Measurements from ENCODE around the gene VWA3B.
"Not testable (repeated sequence)": the region's sequence is repeated elsewhere in the genome, so short reads cannot be mapped to it uniquely, and the experiment has no call there.

Gene VWA3B

GRCh38 chr2:98301469-98301868 lies 214.5 kb downstream of the VWA3B start:
- H3K4me3 ChIP-seq (ENCODE audit: low read length) = no peak overlapping the region
- H3K9ac ChIP-seq (ENCODE audit: low read length) = no peak overlapping the region
- H3K4me1 ChIP-seq (ENCODE audit: control insufficient read depth, insufficient read depth, low read length) = peaks cover under 1% of the 10 kb centered on the region
- no peaks in the 10 kb centered on the region for H3K36me3 ChIP-seq (ENCODE audit: control insufficient read depth, insufficient read depth, low read length, severe bottlenecking)
- H3K9me3 ChIP-seq (ENCODE audit: control insufficient read depth, low read length) = no peaks in the 10 kb centered on the region
- DNase-seq (ENCODE audit: low read depth) = no peak
- H3K27me3 ChIP-seq (replicated peaks; ENCODE audit: control insufficient read depth, insufficient read depth, low read length) = peaks cover 26% of the 10 kb centered on the region

GRCh38 chr2:98307131-98307696 lies 220.2 kb downstream of the VWA3B start:
- not testable (repeated sequence) for H3K9ac ChIP-seq (ENCODE audit: low read length); DNase-seq (ENCODE audit: low read depth)

GRCh38 chr2:98308068-98308467 lies 221.1 kb downstream of the VWA3B start:
- peak; percentile 67 for DNase-seq (ENCODE audit: low read depth)
- Histone ChIP-seq H3K9ac (ENCODE audit: low read length) (no peak overlapping the region), H3K4me3 (ENCODE audit: low read length) (no peak overlapping the region), H3K27me3 (replicated peaks; ENCODE audit: control insufficient read depth, insufficient read depth, low read length) (peaks cover 22% of the 10 kb centered on the region), H3K36me3 (ENCODE audit: control insufficient read depth, insufficient read depth, low read length, severe bottlenecking) (no peaks in the 10 kb centered on the region), H3K9me3 (ENCODE audit: control insufficient read depth, low read length) (no peaks in the 10 kb centered on the region), H3K4me1 (ENCODE audit: control insufficient read depth, insufficient read depth, low read length) (no peaks in the 10 kb centered on the region)

More at GRCh38 chr2:98307131-98307696, 220.2 kb downstream of the VWA3B start:
- H3K36me3 ChIP-seq (ENCODE audit: control insufficient read depth, insufficient read depth, low read length, severe bottlenecking); H3K4me1 ChIP-seq (ENCODE audit: control insufficient read depth, insufficient read depth, low read length); H3K9me3 ChIP-seq (ENCODE audit: control insufficient read depth, low read length); H3K4me3 ChIP-seq (ENCODE audit: low read length): not testable (repeated sequence)
- peaks cover 25% of the 10 kb centered on the region for H3K27me3 ChIP-seq (replicated peaks; ENCODE audit: control insufficient read depth, insufficient read depth, low read length)

DNA sequence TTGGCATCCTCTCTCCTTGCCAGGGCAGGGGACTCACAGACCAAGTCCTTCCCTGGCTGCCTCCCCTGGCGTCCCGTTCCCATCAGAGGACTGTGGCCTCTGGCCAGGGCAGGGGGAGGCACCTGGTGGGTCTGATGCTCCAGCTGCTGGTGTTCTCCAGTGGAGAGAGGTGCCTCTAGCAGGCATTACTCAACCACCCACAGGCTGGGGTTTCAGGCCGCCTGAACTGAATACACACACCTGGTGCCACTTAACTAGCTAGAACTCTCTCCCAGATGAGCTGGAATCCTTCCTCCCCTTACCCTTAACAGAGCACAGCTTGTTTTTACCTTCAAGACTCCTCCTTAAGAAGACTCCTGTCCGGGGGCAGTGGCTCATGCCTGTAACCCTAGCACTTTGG lies 221.6 kb downstream of the VWA3B start:
- Histone ChIP-seq H3K9me3 (ENCODE audit: control insufficient read depth, low read length) (no peaks in the 10 kb centered on the region), H3K4me3 (ENCODE audit: low read length) (no peak overlapping the region), H3K36me3 (ENCODE audit: control insufficient read depth, insufficient read depth, low read length, severe bottlenecking) (no peaks in the 10 kb centered on the region), H3K4me1 (ENCODE audit: control insufficient read depth, insufficient read depth, low read length) (no peaks in the 10 kb centered on the region), H3K27me3 (replicated peaks; ENCODE audit: control insufficient read depth, insufficient read depth, low read length) (peaks cover 22% of the 10 kb centered on the region), H3K9ac (ENCODE audit: low read length) (no peak overlapping the region)
- DNase-seq (ENCODE audit: low read depth) = no peak

DNA sequence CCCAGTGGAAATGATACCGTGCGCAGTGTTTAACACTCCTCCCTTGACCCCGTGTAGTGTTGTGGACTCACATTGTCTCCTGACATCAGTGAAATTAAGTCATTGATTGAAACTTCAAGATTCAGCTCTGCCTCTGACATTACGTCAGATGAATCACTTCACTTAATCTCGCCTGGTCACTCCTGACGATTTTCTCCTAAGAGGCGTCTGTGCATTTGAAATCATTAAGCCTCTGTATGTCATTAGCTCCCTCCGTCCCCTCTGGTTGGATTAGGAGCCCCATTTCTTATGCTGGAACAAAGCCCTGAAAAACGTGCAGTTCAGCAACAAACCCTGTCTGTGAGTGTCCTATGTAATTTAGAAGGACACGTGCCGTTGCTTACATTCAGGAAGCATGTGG lies 222.6 kb downstream of the VWA3B start:
- no peak for DNase-seq (ENCODE audit: low read depth)
- Histone ChIP-seq H3K36me3 (ENCODE audit: control insufficient read depth, insufficient read depth, low read length, severe bottlenecking) (no peaks in the 10 kb centered on the region), H3K4me3 (ENCODE audit: low read length) (no peak overlapping the region), H3K4me1 (ENCODE audit: control insufficient read depth, insufficient read depth, low read length) (no peaks in the 10 kb centered on the region), H3K27me3 (replicated peaks; ENCODE audit: control insufficient read depth, insufficient read depth, low read length) (peaks cover 22% of the 10 kb centered on the region), H3K9me3 (ENCODE audit: control insufficient read depth, low read length) (no peaks in the 10 kb centered on the region), H3K9ac (ENCODE audit: low read length) (no peak overlapping the region)

GRCh38 chr2:98310010-98310409 lies 223.0 kb downstream of the VWA3B start:
- Histone ChIP-seq H3K9me3 (ENCODE audit: control insufficient read depth, low read length) (no peaks in the 10 kb centered on the region), H3K9ac (ENCODE audit: low read length) (no peak overlapping the region), H3K4me3 (ENCODE audit: low read length) (no peak overlapping the region), H3K27me3 (replicated peaks; ENCODE audit: control insufficient read depth, insufficient read depth, low read length) (peaks cover 18% of the 10 kb centered on the region), H3K36me3 (ENCODE audit: control insufficient read depth, insufficient read depth, low read length, severe bottlenecking) (no peaks in the 10 kb centered on the region), H3K4me1 (ENCODE audit: control insufficient read depth, insufficient read depth, low read length) (no peaks in the 10 kb centered on the region)
- DNase-seq (ENCODE audit: low read depth) = no peak

DNA sequence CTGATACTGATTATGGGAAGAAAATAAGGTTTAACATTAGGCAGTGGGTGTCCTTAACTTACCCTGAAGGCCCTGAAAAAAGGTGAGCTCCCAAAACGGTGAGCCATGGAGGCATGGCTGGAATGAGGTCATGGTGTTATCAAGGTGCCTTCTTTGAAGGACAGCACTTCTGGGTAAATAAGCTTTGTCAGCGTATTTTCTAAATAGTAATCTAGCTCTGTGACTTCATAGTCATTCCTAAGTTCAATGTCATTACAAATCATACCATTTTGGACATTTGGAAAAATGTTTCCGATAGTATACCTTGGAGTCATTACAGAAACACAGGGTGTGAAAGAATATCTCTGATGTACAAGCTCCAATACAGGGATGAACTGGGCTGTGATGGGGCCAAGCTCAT lies 224.1 kb downstream of the VWA3B start:
- Histone ChIP-seq H3K27me3 (replicated peaks; ENCODE audit: control insufficient read depth, insufficient read depth, low read length) (peaks cover 13% of the 10 kb centered on the region), H3K4me3 (ENCODE audit: low read length) (no peak overlapping the region), H3K4me1 (ENCODE audit: control insufficient read depth, insufficient read depth, low read length) (no peaks in the 10 kb centered on the region), H3K9me3 (ENCODE audit: control insufficient read depth, low read length) (no peaks in the 10 kb centered on the region), H3K36me3 (ENCODE audit: control insufficient read depth, insufficient read depth, low read length, severe bottlenecking) (no peaks in the 10 kb centered on the region), H3K9ac (ENCODE audit: low read length) (no peak overlapping the region)
- no peak for DNase-seq (ENCODE audit: low read depth)

GRCh38 chr2:98311771-98312545 lies 225.0 kb downstream of the VWA3B start:
- Histone ChIP-seq H3K4me3 (ENCODE audit: low read length) (no peak overlapping the region), H3K4me1 (ENCODE audit: control insufficient read depth, insufficient read depth, low read length) (no peaks in the 10 kb centered on the region), H3K9ac (ENCODE audit: low read length) (no peak overlapping the region), H3K36me3 (ENCODE audit: control insufficient read depth, insufficient read depth, low read length, severe bottlenecking) (no peaks in the 10 kb centered on the region), H3K9me3 (ENCODE audit: control insufficient read depth, low read length) (no peaks in the 10 kb centered on the region), H3K27me3 (replicated peaks; ENCODE audit: control insufficient read depth, insufficient read depth, low read length) (peaks cover 13% of the 10 kb centered on the region)
- DNase-seq (ENCODE audit: low read depth) = no peak

DNA sequence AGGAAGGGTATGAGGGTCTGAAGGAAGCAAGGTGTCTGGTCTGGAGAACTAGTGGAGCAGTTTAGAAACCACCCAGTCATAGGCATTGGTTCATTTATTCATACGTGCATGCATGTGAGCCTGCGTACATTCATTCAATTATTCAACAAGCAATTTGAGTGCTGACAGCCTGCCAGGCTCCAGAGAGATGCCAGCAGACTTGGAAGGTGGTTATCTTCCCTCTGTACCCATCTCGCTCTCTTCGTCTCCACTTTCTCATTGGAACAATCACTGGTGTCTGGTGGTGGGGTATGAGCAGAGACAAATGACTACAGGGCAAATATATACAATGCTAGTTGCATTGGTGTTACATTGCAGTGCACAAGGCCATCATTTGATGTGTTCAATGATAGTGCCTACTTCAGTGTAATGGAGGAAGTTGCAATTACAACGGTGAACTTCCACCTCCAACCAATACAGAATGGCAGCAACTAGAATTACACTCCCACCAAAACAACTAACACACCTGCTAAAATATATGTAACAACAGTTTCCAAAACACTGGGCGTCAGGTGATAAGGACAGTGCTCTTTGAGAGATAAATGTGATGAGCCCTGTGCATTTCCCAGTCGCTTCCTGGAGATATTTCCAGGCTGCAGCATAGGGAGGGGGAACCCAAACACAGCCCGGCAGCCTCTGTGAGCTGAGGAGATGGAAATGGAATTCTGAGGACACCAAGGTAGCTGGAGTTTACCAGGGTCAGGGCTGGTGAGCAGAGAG lies 226.7 kb downstream of the VWA3B start:
- Histone ChIP-seq H3K4me1 (ENCODE audit: control insufficient read depth, insufficient read depth, low read length) (no peaks in the 10 kb centered on the region), H3K9me3 (ENCODE audit: control insufficient read depth, low read length) (no peaks in the 10 kb centered on the region), H3K36me3 (ENCODE audit: control insufficient read depth, insufficient read depth, low read length, severe bottlenecking) (no peaks in the 10 kb centered on the region), H3K27me3 (replicated peaks; ENCODE audit: control insufficient read depth, insufficient read depth, low read length) (peaks cover 13% of the 10 kb centered on the region), H3K9ac (ENCODE audit: low read length) (no peak overlapping the region), H3K4me3 (ENCODE audit: low read length) (no peak overlapping the region)
- DNase-seq (ENCODE audit: low read depth) = no peak

DNA sequence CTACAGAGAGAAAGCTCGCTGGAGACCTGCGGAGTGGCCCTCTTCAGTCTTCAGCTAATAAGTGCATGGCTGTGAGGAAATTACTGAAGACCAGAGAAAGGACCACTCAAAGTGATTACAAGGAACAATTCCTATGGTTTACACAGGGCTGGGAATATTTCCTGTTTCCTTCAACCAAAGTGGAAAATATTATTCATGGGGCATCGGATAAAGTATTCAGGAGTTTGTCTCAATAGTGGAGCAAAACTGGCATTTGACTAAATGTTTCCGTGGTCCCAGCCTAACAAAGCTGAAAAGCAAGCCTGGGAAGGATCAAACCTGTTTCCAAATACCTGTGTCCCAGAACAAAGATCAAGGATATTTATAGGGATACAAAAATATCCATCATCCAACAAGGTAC lies 227.3 kb downstream of the VWA3B start:
- no peak for DNase-seq (ENCODE audit: low read depth)
- Histone ChIP-seq H3K27me3 (replicated peaks; ENCODE audit: control insufficient read depth, insufficient read depth, low read length) (peaks cover 10% of the 10 kb centered on the region), H3K4me1 (ENCODE audit: control insufficient read depth, insufficient read depth, low read length) (no peaks in the 10 kb centered on the region), H3K9ac (ENCODE audit: low read length) (no peak overlapping the region), H3K36me3 (ENCODE audit: control insufficient read depth, insufficient read depth, low read length, severe bottlenecking) (no peaks in the 10 kb centered on the region), H3K9me3 (ENCODE audit: control insufficient read depth, low read length) (no peaks in the 10 kb centered on the region), H3K4me3 (ENCODE audit: low read length) (no peak overlapping the region)

- Histone ChIP-seq H3K9ac (ENCODE audit: low read length) (no peak overlapping the region), H3K4me3 (ENCODE audit: low read length) (no peak overlapping the region), H3K36me3 (ENCODE audit: control insufficient read depth, insufficient read depth, low read length, severe bottlenecking) (no peaks in the 10 kb centered on the region), H3K27me3 (replicated peaks; ENCODE audit: control insufficient read depth, insufficient read depth, low read length) (peaks cover 4% of the 10 kb centered on the region), H3K4me1 (ENCODE audit: control insufficient read depth, insufficient read depth, low read length) (no peaks in the 10 kb centered on the region), H3K9me3 (ENCODE audit: control insufficient read depth, low read length) (peaks cover 10% of the 10 kb centered on the region)
- DNase-seq (ENCODE audit: low read depth) = no peak
Measured at GRCh38 chr2:98315957-98316356, 229.0 kb downstream of the VWA3B start.

All from adipocyte (in vitro differentiated cells).